GM19351 (cell line): Measurements from ENCODE around the gene POC1B.
A peak's percentile ranks its signal among the peaks of the same experiment; 100 is the strongest.
"Not testable (repeated sequence)": the region's sequence is repeated elsewhere in the genome, so short reads cannot be mapped to it uniquely, and the experiment has no call there.

Source experiments
- ATAC-seq: cut with Tn5 transposase; IDR thresholded peaks from one replicate; pipeline ENCODE4 v1.9.1; 2021; ENCODE audit warnings: mild to moderate bottlenecking, moderate library complexity; ENCODE audit not compliant: unreplicated experiment

POC1B gene

GRCh38 chr12:89468017-89468416, 57.8 kb downstream of the POC1B start:
- no peak for ATAC-seq

- ATAC-seq = no peak
These were observed 60.8 kb downstream of the POC1B start for GRCh38 chr12:89464974-89465592.

GRCh38 chr12:89461649-89462612, 63.9 kb downstream of the POC1B start:
- peak; percentile 94 for ATAC-seq

- ATAC-seq = peak; percentile 10
These were observed 64.7 kb downstream of the POC1B start for GRCh38 chr12:89461190-89461589.

DNA sequence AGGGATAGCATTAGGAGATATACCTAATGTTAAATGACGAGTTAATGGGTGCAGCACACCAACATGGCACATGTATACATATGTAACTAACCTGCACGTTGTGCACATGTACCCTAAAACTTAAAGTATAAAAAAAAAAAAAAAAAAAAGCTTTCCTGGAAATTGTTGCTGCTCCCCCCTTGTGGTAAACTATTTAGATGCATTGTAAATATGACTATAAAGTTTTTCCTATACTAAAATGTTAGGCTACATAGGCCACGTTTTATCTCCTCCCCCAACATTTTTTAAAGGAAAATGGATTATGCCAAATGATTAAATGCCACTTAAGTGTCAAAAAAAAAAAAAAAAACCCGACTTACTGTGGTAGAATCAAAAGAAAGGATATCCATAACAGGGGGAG, 66.6 kb downstream of the POC1B start:
- not testable (repeated sequence) for ATAC-seq

GRCh38 chr12:89456565-89456964, 69.3 kb downstream of the POC1B start:
- no peak for ATAC-seq

DNA sequence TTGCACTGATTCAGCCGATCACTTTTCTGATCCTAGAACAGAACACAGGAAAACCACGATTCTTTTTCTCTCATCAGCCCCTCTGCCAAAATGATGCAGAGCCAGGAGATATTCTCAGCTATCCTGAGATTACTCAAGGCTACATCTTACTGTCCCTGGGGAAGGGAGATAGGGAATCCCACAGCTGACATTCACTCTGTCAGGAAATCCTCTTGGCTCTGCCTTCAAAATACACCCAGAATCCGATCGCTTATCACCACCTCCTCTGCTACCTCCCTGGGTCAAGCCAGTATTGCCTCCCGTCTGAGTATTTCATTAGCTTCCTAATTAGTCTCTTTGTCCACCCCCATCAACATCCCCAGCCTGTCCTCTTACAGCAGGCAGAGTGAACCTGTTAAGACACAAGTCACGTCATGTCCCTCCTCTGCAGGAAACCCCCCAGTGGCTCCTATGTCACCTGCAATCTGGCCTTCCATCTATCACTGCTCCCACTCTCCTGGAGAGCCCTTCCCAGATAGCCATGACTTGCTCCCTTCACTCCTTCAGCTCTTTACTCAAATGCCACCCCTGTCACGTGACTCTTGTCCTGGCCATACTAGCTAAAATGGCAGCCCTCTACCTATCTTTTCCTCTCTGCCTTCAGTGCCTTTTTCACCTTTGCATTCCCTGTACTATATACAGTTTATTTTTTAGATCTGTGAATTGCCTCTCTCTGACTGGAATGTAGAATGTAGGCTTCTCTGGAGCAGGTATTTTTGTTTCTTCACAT, 71.6 kb downstream of the POC1B start:
- ATAC-seq = no peak

- no peak for ATAC-seq
These were observed 72.5 kb downstream of the POC1B start for GRCh38 chr12:89453121-89453978.

- no peak for ATAC-seq
These were observed 74.0 kb downstream of the POC1B start for GRCh38 chr12:89451841-89452251.

DNA sequence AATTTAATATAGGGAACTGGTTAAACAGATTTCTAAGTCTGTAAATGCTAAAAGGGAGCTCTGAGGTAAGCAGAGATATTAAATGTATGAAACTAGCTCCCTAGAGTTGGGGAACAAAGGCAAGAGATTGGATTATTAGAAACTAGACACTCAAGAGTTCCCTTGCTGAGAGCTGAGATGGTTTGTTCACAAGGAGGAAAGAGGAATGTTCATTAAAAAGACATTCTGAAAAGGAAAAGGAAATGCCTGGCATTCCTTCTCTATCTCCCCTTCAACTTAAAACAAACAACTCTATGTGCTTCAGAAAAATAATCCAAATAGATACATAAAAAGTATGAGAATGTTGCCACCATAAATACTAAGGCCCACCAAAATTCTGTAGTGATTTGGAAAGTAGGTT, 74.9 kb downstream of the POC1B start:
- no peak for ATAC-seq

DNA sequence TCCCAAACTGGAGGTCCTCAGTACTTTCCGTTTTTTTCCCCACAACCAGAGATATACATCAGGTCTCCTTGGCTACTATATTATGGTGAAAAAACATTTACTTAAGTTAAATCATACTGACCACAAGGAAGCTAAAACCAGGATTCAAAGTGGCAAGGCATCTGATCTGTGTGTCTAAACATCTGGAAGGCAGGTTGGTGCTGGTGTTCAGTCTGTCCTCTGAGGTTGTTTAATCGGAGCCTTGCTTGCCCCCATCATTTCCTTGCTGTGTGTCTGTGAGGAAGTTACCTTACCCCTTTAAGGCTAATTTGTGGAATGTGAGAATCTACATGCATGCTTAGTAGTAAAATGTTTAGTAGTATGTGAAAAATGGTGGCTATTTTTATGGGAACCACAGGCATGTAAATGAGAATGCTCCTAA, 76.9 kb downstream of the POC1B start:
- no peak for ATAC-seq

DNA sequence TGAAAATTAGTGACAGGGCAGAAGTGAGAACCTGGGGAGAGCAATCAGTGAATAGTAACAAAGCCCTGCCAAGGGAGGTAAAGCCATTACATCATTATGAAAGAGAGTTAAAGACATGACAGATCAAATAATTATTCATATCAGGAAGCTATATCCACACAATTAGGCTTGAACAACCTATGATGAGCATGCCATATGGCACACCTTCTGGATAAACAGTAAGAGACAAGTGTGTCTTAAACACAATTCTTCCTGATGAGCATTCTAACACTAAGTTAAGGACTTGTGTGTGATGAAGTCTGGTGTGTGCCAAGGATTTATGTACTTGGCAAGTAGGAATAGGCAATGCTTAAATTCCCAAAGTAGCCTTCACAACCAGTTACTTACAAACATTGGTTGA, 77.3 kb downstream of the POC1B start:
- ATAC-seq = no peak

GRCh38 chr12:89439941-89440340, 85.9 kb downstream of the POC1B start:
- ATAC-seq = no peak

DNA sequence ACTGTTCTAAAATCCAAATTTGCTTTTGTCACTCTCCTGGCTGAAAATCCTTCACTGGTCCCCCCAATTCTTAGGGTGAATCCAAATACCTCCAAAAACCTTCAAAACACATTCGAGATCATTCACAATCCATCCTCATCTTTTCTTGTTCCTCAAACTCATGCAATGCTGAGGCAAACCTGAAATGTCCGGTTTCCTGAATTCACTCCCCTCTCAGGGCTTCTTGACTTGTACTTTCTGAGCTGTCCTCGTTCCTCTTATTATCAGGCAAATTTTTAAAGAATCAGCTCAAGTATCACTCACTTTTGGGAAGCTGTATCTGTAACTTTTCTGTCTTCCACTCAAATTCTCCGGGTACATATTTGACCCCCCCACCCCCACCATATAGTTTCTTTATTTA, 88.6 kb downstream of the POC1B start:
- ATAC-seq = no peak

DNA sequence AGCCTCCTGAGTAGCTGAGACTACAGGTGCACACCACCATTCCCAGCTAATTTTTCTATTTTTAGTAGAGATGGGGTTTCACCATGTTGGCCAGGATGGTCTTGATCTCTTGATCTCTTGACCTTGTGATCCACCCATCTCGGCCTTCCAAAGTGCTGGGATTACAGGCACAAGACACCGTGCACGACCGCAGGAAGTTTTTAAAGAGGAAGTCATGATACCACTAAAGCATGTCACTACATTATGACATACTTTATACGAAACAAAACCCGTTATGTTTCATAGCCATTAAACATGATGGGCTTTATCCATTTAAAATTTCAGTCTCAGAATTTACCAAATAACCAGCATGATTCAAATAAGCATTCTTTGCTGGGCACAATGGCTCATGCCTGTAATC, 89.8 kb downstream of the POC1B start:
- no peak for ATAC-seq

DNA sequence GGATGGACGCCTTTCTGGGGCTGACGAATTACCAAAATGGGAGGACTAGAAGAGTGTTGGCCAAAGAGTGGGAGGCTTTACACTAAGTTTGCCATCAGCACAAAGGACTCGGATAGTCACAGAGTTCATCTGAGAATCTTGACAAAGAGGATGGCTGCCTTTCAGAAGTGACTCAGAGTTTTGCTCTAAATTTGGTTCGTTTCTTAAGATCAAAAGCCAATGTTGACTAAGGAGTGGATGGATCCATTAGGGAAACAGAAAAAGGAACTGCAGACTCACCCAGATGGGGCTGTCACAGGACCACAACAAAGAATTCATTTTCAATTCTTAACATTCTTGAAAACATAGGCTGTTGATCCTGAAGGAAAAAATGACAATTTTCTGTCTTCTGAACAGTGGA, 92.2 kb downstream of the POC1B start:
- ATAC-seq = no peak

DNA sequence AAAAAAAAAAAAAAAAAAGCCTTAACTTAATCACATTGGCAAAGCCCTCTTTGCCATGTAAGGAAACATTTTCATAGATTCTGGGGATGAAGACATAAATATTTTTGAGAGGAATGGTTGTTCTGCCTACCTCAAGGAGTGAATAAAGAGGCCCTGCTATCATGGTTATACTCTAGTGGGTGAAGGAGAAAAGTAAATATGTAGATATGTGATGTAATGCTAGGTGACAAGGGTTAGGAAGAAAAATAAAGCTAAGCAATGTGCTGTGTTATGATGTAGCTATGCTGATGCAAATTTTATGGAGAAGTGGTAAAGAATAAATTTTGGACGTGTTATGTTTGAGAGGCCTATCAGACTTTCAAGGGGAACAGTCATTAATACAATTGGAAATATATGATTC, 93.5 kb downstream of the POC1B start:
- ATAC-seq = no peak

DNA sequence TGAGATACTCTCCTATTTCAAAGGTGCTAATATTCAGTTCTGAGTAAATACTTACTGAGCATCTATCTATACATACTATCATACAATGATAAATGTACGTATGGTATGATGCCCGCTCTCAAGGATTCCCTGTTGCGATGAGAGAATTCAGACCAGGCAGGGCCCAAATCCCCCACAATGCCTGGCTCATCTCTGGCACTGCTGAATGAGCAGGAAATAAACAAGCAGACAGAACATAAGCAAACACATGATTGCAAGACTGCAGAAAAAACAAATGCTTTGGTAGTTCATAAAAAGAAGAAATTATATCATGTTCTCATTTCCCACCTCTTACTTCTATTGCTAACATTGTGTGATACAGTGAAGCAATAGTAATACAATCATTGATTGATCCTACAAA, 96.3 kb downstream of the POC1B start:
- ATAC-seq = no peak

- ATAC-seq = peak; percentile 98
These were observed 98.2 kb downstream of the POC1B start for GRCh38 chr12:89427508-89428156.

DNA sequence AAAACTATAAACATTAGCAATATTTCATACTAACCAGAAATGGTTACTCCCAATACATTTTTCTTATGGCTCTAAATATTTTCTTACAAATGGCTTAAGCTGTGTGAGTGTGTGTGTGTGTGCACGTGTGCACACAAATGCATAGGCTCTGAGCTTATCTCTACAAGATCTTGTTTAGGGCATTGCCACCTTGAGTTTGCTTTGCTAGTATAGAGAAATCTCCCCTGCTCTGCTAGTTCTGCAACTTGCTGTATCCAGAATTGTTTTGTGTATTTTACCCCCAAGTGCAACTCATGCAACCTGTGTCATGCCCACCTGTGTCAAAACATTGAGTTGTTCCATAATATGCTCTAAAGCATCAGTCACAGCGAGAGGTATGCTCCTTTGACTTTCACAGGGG, 101.0 kb downstream of the POC1B start:
- ATAC-seq = no peak
